K562 (cell line): Measurements from ENCODE around the gene NEB. TPM values are rescaled to one million over a fixed set of nuclear protein-coding genes. Genes with fewer than 3 reads are reported as not detected.

Experiments
- PTTG1 ChIP-seq: fragments of 450-650 bp; IDR thresholded peaks from 2 replicates; pipeline ENCODE4 v1.6.1; 2016; ENCODE audit warnings: low read depth, mild to moderate bottlenecking, missing genetic modification characterization, missing compliant biosample characterization
- polyA plus RNA-seq, 8 experiments: library from polyadenylated mRNA; depleted of rRNA in 4 of 8; stranded (reverse) in 5 of 8; unstranded in 3 of 8; fragments of >200 nt; fragmentation: Nextera tagmentation in 2 of 8; fragmentation: Illumina TruSeq in 1 of 8; extraction: Ambion mirVana in 2 of 8; extraction: Trizol in 1 of 8; gene quantifications; 2 replicates each; pipeline versions ENCODE4 v1.2.1 to v1.2.3, GENCODE V29; 2011 to 2014; ENCODE audit warnings: inconsistent platforms in 1 of 8, missing spikeins in 1 of 8
- total RNA-seq, 7 experiments: library from RNA; depleted of rRNA in 6 of 7; stranded (reverse); fragments of >200 nt in 6 of 7; fragmentation: Illumina TruSeq in 2 of 7; extraction: Trizol in 2 of 7; gene quantifications; 2 replicates each; pipeline versions ENCODE4 v1.2.1 to v1.2.3, GENCODE V29; 2011 to 2021; ENCODE audit warnings: low replicate concordance in 1 of 7
- TF ChIP-seq, protein P1 (sequence below): sonication (generic); formaldehyde crosslinking; IDR thresholded peaks from 2 replicates; pipeline ENCODE4 v1.8.0; 2023; ENCODE audit warnings: missing genetic modification reagents, mild to moderate bottlenecking, borderline replicate concordance
- TF ChIP-seq, protein P2 (sequence below): fragments of 200-600 bp; sonication (generic); IDR thresholded peaks from one replicate; pipeline ENCODE4 v1.6.1; 2012; ENCODE audit warnings: mild to moderate bottlenecking, low read depth, low read length, inconsistent platforms

Gene NEB
- total and polyA plus RNA-seq, 9 of the 15 experiments (the other 6 are each of a cell fraction or from before 2014, with no cell fraction given) = 1.7 to 3.8 (median 2.9) TPM

- TF ChIP-seq, protein P1, sequence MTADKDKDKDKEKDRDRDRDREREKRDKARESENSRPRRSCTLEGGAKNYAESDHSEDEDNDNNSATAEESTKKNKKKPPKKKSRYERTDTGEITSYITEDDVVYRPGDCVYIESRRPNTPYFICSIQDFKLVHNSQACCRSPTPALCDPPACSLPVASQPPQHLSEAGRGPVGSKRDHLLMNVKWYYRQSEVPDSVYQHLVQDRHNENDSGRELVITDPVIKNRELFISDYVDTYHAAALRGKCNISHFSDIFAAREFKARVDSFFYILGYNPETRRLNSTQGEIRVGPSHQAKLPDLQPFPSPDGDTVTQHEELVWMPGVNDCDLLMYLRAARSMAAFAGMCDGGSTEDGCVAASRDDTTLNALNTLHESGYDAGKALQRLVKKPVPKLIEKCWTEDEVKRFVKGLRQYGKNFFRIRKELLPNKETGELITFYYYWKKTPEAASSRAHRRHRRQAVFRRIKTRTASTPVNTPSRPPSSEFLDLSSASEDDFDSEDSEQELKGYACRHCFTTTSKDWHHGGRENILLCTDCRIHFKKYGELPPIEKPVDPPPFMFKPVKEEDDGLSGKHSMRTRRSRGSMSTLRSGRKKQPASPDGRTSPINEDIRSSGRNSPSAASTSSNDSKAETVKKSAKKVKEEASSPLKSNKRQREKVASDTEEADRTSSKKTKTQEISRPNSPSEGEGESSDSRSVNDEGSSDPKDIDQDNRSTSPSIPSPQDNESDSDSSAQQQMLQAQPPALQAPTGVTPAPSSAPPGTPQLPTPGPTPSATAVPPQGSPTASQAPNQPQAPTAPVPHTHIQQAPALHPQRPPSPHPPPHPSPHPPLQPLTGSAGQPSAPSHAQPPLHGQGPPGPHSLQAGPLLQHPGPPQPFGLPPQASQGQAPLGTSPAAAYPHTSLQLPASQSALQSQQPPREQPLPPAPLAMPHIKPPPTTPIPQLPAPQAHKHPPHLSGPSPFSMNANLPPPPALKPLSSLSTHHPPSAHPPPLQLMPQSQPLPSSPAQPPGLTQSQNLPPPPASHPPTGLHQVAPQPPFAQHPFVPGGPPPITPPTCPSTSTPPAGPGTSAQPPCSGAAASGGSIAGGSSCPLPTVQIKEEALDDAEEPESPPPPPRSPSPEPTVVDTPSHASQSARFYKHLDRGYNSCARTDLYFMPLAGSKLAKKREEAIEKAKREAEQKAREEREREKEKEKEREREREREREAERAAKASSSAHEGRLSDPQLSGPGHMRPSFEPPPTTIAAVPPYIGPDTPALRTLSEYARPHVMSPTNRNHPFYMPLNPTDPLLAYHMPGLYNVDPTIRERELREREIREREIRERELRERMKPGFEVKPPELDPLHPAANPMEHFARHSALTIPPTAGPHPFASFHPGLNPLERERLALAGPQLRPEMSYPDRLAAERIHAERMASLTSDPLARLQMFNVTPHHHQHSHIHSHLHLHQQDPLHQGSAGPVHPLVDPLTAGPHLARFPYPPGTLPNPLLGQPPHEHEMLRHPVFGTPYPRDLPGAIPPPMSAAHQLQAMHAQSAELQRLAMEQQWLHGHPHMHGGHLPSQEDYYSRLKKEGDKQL = no peak
- TF ChIP-seq PTTG1 (tag) = no peak
- TF ChIP-seq, protein P2, sequence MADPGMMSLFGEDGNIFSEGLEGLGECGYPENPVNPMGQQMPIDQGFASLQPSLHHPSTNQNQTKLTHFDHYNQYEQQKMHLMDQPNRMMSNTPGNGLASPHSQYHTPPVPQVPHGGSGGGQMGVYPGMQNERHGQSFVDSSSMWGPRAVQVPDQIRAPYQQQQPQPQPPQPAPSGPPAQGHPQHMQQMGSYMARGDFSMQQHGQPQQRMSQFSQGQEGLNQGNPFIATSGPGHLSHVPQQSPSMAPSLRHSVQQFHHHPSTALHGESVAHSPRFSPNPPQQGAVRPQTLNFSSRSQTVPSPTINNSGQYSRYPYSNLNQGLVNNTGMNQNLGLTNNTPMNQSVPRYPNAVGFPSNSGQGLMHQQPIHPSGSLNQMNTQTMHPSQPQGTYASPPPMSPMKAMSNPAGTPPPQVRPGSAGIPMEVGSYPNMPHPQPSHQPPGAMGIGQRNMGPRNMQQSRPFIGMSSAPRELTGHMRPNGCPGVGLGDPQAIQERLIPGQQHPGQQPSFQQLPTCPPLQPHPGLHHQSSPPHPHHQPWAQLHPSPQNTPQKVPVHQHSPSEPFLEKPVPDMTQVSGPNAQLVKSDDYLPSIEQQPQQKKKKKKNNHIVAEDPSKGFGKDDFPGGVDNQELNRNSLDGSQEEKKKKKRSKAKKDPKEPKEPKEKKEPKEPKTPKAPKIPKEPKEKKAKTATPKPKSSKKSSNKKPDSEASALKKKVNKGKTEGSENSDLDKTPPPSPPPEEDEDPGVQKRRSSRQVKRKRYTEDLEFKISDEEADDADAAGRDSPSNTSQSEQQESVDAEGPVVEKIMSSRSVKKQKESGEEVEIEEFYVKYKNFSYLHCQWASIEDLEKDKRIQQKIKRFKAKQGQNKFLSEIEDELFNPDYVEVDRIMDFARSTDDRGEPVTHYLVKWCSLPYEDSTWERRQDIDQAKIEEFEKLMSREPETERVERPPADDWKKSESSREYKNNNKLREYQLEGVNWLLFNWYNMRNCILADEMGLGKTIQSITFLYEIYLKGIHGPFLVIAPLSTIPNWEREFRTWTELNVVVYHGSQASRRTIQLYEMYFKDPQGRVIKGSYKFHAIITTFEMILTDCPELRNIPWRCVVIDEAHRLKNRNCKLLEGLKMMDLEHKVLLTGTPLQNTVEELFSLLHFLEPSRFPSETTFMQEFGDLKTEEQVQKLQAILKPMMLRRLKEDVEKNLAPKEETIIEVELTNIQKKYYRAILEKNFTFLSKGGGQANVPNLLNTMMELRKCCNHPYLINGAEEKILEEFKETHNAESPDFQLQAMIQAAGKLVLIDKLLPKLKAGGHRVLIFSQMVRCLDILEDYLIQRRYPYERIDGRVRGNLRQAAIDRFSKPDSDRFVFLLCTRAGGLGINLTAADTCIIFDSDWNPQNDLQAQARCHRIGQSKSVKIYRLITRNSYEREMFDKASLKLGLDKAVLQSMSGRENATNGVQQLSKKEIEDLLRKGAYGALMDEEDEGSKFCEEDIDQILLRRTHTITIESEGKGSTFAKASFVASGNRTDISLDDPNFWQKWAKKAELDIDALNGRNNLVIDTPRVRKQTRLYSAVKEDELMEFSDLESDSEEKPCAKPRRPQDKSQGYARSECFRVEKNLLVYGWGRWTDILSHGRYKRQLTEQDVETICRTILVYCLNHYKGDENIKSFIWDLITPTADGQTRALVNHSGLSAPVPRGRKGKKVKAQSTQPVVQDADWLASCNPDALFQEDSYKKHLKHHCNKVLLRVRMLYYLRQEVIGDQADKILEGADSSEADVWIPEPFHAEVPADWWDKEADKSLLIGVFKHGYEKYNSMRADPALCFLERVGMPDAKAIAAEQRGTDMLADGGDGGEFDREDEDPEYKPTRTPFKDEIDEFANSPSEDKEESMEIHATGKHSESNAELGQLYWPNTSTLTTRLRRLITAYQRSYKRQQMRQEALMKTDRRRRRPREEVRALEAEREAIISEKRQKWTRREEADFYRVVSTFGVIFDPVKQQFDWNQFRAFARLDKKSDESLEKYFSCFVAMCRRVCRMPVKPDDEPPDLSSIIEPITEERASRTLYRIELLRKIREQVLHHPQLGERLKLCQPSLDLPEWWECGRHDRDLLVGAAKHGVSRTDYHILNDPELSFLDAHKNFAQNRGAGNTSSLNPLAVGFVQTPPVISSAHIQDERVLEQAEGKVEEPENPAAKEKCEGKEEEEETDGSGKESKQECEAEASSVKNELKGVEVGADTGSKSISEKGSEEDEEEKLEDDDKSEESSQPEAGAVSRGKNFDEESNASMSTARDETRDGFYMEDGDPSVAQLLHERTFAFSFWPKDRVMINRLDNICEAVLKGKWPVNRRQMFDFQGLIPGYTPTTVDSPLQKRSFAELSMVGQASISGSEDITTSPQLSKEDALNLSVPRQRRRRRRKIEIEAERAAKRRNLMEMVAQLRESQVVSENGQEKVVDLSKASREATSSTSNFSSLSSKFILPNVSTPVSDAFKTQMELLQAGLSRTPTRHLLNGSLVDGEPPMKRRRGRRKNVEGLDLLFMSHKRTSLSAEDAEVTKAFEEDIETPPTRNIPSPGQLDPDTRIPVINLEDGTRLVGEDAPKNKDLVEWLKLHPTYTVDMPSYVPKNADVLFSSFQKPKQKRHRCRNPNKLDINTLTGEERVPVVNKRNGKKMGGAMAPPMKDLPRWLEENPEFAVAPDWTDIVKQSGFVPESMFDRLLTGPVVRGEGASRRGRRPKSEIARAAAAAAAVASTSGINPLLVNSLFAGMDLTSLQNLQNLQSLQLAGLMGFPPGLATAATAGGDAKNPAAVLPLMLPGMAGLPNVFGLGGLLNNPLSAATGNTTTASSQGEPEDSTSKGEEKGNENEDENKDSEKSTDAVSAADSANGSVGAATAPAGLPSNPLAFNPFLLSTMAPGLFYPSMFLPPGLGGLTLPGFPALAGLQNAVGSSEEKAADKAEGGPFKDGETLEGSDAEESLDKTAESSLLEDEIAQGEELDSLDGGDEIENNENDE = no peak
Measured at GRCh38 chr2:151576080-151576479, 158.2 kb downstream of the NEB start (continued).
